Cardiac ventricle fibroblast (primary cell): Measurements from ENCODE around the gene ALDH1A2. TPM values are rescaled to one million over a fixed set of nuclear protein-coding genes. Genes with fewer than 3 reads are reported as not detected.

ENCODE experiments used
- total RNA-seq: library from RNA; depleted of rRNA; stranded (reverse); fragments of >200 nt; gene quantifications from 2 replicates; pipeline ENCODE4 v1.2.3, GENCODE V29; 2015

Gene ALDH1A2
- total RNA-seq = 34.0 and 45.0 TPM in 2 replicates

DNA sequence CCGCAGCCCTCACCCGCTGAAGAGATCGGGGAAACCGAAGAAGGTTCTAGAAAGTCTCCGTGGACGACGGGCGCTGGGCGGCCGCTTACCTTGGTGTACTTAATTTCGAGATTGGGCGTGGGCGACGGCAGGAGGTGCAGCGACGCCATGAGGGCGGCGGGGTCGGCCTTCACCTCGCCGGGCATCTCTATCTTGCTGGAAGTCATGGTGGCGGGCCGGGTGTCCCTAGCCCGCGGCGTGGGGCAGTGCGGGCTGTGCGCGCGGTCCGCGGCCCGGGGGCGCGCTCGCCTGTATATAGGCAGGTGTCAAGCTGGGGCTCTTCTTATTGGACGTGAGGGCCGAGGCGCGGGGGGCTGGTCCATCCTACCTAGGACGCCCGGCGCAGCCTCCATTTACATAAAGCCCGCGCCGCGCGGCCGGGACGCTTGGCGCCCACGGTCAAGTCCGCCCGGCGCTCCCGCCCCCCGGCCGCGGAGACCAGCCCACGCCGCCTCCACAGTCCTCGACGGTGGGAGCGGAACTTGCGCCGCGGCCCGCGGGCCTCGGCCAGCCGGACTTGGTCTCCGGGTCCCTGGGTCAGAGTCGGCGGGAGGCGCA, at the start of gene ALDH1A2:
ALDH1A2 (minus strand) TSS at position 267 of the 597 bp plus-strand sequence; CDS start at position 206, 61 bp downstream.

Other genes starting within 250 kb of the ALDH1A2 start
- not detected in 2 replicates for gene AQP9, start 72.7 kb upstream of the ALDH1A2 start, total RNA-seq